Stimulated activated CD4-positive, alpha-beta T cell treated with anti-CD3 and anti-CD28 coated beads, Interleukin-12 subunit alpha, Interleukin-12 subunit beta, amount 100 ng/mL, for 24 hours (primary cell): ENCODE results near the gene ZYX.

Experiments
- DNase-seq, 2 experiments: peaks; one replicate each; pipeline ENCODE4 v3.0.0-alpha.2; 2020; ENCODE audit warnings: low read depth in 2 of 2

ZYX gene

GRCh38 chr7:143380646-143381426 is at the start of gene ZYX:
TSS of gene ZYX (plus strand) at chr7:143381345. CDS start at chr7:143381572, 227 bp downstream.
- DNase-seq: peak; percentile 67 to 88

- no peak for DNase-seq
These were observed 46.9 kb upstream of the ZYX start for GRCh38 chr7:143334244-143334643.

GRCh38 chr7:143337216-143337615 is 43.9 kb upstream of the ZYX start:
- no peak for DNase-seq

GRCh38 chr7:143341842-143342241 is 39.3 kb upstream of the ZYX start:
- DNase-seq: no peak

GRCh38 chr7:143343596-143343995 is 37.5 kb upstream of the ZYX start:
- no peak for DNase-seq

- DNase-seq: peak; percentile 43 to 52
These were observed 35.7 kb upstream of the ZYX start for GRCh38 chr7:143345428-143345900.

GRCh38 chr7:143346018-143346417 is 35.1 kb upstream of the ZYX start:
- no peak for DNase-seq

GRCh38 chr7:143347950-143348349 is 33.2 kb upstream of the ZYX start:
- DNase-seq: no peak

GRCh38 chr7:143351060-143351459 is 30.1 kb upstream of the ZYX start:
- DNase-seq: no peak

GRCh38 chr7:143351574-143351973 is 29.6 kb upstream of the ZYX start:
- DNase-seq: no peak

GRCh38 chr7:143352531-143353002 is 28.6 kb upstream of the ZYX start:
- DNase-seq: no peak

GRCh38 chr7:143354376-143354775 is 26.8 kb upstream of the ZYX start:
- no peak for DNase-seq

- no peak for DNase-seq
These were observed 26.2 kb upstream of the ZYX start for GRCh38 chr7:143354965-143355364.

- no peak for DNase-seq
These were observed 25.4 kb upstream of the ZYX start for GRCh38 chr7:143355450-143356385.

GRCh38 chr7:143356414-143357050 is 24.6 kb upstream of the ZYX start:
- DNase-seq: no peak

- no peak for DNase-seq
These were observed 22.5 kb upstream of the ZYX start for GRCh38 chr7:143358626-143359025.

- no peak for DNase-seq
These were observed 21.3 kb upstream of the ZYX start for GRCh38 chr7:143359771-143360353.

GRCh38 chr7:143360788-143361551 is 20.2 kb upstream of the ZYX start:
- no peak for DNase-seq

- DNase-seq: no peak
These were observed 19.5 kb upstream of the ZYX start for GRCh38 chr7:143361552-143362130.
